ENCODE data around the gene ABHD8.

DNA sequence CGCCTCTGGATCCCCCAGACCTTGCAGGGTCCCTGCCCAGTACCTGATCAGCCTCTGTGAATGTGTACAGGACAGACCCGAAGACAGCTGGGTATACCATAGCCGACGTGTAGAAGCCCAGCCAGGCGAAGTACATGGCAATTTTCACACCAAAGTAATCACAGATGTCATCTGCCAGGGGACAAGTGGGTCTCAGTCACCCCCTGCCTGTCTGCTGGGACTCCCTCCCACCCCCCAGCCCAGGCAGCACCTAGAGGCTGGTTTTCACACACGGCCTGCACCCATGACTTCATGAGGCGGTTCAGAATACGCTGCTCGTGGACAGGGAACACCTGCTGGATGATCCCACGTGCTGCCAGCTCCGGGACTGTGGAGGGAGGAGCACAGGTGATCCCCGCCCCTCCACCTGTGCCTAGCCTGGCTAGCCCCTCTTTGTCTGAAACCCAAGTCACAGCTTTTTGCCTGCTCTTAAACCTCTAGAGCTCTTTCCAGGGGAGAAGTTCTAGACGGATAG lies 27.9 kb upstream of the ABHD8 start:
- TF ChIP-seq, protein P1, sequence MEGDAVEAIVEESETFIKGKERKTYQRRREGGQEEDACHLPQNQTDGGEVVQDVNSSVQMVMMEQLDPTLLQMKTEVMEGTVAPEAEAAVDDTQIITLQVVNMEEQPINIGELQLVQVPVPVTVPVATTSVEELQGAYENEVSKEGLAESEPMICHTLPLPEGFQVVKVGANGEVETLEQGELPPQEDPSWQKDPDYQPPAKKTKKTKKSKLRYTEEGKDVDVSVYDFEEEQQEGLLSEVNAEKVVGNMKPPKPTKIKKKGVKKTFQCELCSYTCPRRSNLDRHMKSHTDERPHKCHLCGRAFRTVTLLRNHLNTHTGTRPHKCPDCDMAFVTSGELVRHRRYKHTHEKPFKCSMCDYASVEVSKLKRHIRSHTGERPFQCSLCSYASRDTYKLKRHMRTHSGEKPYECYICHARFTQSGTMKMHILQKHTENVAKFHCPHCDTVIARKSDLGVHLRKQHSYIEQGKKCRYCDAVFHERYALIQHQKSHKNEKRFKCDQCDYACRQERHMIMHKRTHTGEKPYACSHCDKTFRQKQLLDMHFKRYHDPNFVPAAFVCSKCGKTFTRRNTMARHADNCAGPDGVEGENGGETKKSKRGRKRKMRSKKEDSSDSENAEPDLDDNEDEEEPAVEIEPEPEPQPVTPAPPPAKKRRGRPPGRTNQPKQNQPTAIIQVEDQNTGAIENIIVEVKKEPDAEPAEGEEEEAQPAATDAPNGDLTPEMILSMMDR (IDR thresholded peaks at IDR 0.05; ENCODE audit: low read depth, low read length, poor library complexity, severe bottlenecking), result no peak
- no peak for TF ChIP-seq EZH2phosphoT487 (IDR thresholded peaks at IDR 0.05; ENCODE audit: borderline replicate concordance, low read length)
